Activated CD4-positive, alpha-beta T cell treated with anti-CD3 and anti-CD28 coated beads, Interleukin-2, amount 50 U/mL, for 4 hours (primary cell): ENCODE results near the gene THSD7B.

ENCODE experiments used
- DNase-seq, 2 experiments: peaks; one replicate each; pipeline ENCODE4 v3.0.0-alpha.2; 2020

Gene THSD7B

DNA sequence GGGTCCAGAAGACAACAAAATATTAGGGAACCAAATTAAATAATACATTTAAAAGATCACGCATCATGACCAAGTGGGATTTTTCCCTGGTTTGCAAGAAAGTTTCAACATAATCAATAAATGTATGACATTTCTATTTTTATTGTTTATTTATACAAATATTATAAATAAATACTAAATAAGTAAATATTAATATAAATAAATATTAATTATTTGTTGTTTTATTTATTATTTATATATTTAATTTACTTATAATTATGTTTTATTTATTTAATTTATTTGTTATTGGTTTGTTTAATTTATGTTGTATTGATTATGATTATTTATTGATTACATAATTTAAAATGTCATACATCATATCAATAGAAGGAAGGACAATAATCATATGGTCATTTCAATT lies 956.4 kb downstream of the THSD7B start:
- DNase-seq, result no peak

- DNase-seq, result no peak
Observed at GRCh38 chr2:137724912-137725311, 959.6 kb downstream of the THSD7B start.
